GM19239 (cell line): Measurements from ENCODE around the gene OIT3.

Experiments
- DNase-seq: peaks from one replicate; pipeline ENCODE4 v3.0.0; 2011; ENCODE audit warnings: low spot score; ENCODE audit not compliant: insufficient read length
- FAIRE-seq: peaks from 2 replicates; lab custom pipeline; 2011; peaks lifted over from hg19 to GRCh38; lab: Jason Lieb, UNC

OIT3 gene

DNA sequence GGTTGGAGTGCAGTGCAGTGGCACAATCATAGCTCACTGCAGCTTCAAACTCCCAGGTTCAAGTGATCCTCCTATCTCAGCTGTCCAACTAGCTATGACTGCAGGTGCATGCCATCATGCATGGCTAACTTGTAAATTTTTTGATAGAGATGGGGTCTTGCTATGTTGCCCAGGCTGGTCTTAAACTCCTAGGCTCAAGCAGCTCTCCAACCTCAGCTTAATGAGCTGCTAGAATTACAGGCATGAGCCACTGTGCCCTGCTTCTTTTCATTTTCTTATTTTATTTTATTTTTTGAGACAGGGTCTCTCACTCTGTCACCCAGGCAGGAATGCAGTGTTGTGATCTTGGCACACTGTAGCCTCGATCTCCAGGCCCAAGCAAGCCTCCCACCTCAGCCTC lies 53.4 kb downstream of the OIT3 start:
- FAIRE-seq (no peak), DNase-seq (no peak)

DNA sequence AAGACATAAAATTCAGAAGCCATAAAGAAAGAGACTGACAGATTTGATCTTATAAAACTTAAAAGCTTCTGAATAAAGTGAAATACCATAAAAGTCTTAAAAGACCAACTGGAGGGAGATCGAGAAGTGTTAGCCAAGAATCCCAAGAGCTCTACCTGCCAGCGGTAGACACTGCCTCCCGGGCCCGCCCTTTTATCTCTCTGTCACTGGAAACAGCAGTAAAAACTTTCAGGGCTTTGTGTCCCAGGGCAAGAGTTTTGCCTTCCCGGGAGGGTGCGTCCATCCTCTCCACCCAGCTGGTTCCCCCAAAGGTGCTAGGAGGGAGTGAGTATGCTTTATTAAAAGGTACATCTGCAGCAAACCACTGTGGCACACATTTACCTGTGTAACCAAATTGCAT lies 55.2 kb downstream of the OIT3 start:
- DNase-seq (no peak), FAIRE-seq (no peak)

DNA sequence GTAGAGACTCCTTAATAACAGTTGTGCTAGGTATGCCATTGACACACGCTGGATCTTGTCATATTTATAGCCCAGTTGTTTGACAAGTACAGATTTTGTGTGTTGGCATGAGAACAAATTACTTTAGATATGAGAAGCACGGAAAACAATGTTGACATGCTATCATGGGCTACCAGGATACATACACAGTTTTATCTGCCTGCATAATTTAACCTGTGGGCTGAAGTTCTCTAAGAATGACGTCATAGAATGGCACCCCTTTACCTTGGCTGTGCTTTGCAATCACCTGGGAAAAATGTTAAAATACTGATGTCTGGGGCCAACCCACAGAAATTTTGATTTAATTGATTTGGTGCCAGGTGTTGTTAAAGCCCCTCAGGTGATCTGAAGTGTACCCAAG lies 58.2 kb downstream of the OIT3 start:
- no peak for FAIRE-seq
- no peak for DNase-seq

DNA sequence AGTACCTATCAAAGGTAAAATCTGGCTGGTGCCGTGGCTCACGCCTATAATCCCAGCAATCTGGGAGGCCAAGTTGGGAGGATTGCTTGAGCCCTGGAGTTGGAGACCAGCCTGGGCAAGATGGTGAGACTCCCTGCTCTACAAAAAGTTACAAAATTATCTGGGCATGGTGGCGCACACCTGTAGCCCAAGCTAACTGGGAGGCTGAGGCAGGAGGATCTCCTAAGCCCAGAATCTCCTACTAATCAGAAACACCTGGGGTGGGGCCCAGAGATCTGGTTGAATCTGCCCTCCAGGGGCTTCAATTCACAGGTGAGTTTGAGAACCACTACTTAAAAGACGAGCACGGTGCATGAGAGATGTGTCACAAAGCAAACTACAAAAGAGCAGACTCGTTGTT lies 58.6 kb downstream of the OIT3 start:
- DNase-seq (no peak), FAIRE-seq (no peak)

DNA sequence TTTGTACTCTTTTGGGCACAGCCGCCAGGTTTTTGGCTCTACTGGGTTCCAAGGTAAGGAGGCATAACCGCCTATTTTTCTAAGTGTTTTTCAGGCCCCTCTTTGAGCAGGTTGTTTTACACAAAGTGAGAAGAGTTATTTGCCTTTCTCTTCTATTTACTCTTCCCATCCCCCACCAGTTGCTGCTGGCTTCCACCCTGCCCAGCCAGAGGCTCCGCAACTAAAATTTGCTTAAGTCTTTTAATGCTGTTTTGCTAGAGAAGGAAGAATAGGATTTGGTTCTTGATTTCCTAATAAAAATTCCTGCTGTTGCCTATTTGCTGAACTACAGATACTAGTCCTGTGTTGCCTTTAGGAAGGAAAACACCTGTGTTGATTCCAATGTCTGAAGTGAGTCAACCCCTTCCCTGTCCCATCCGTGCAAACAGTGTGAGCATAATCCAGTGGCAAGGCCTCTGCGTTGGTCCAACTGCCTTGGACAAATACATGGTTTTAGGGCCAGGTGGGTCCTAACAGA lies 59.2 kb downstream of the OIT3 start:
- FAIRE-seq, result no peak
- DNase-seq, result no peak

DNA sequence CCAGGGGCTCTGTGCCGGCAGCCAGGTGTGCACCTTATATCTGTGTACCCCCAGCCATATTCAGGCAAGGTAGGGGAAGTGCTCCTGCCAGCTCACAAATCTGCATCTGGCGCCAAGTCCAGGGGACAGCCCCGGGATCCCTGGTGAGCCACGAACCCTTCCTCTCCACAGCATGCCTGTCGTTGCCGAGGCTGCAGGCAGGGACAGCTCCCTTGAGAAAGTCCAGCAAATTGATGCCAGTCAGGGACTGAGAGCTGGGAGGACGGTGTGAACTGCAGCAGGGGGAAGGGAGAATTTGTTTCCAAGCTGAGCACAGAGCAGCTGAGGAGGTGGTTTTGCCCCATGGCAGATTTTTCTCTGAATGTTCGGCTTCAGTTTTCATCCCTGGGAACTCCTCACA lies 60.1 kb downstream of the OIT3 start:
- FAIRE-seq (no peak), DNase-seq (no peak)

DNA sequence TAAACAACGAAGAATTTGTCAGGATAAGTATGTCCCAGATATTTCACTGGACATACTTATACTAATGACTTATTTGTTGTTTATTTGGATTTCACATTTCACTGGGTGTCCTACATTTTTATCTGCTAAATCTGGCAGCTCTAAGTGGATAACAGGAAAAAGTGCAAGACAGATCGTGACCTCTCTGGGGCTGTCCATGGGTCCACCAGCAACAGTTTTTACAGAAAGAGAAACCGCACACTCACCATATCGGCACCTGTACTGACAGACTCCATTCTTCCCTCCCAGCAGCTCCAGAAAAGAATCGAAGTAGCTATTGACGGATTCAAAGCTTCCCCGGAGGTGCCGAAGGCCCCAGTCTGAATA lies 60.7 kb downstream of the OIT3 start:
- FAIRE-seq (no peak), DNase-seq (no peak)

DNA sequence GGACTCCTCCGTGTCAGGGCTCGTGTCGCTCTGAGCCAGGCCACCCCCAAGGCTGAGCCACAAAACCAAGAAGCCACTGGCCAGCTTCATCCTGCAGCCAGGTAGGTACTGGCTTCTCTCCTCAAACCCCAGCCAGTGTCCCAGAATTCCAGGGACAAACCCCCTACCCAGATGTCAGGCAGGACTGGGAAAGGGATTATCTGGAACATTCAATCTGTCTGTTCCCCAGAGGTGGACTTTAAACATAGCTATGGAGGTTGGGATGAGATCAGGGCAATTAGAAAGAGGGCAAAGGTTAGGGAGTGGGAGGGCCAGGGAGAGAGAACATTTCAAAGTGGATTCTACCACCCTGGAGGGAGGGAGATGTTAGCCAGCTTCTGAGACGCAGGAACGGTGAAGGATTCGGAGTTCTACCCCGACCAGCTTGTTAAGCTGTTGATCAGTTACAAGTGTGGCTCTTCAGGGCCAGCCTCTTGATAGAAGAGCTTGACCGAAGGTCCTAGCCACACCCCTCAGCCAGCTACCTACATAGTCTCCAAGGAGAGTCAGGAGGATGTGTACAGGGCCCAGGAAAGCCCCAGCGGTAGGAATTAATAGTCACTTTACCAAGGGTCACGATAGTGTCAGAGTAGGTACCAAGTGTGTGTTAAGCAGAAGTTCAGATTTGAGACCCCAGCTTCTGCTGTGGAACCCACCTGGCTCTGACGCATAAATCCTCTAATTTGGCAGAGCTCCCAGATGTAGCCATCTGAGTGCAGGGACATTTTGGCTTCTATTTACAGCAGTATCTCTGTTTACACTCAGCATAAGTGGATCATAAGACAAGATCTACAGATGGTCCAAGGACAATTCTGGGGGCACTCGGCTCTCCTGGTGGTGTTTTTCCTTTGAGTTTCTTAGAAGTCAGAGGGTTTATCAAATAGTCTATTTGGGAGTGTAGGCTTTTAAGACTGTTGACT lies 61.3 kb downstream of the OIT3 start, which contains the start of gene PLA2G12B:
TSS of gene PLA2G12B (minus strand) at position 211 of the 959 bp plus-strand sequence. CDS start at position 90, 121 bp downstream.
- no peak for FAIRE-seq
- DNase-seq, result no peak

DNA sequence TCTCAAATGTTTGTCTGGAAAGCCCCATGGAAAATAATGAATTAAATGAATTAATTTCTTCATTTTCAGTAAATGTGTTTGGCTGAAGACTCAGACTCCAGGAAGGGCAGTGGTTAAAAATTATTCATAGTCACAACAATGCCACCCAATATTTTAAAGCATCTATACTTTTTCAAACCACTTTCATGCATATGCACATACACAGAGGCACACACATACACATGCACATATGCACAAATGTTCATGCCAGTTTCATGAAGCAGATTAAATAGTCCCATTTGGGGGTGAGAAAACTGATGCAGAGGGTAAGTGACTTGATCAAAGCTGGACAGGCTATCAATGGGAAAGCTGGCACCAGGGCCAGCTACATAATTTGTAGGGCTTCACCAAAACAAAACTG lies 62.5 kb downstream of the OIT3 start:
- FAIRE-seq (no peak), DNase-seq (no peak)

DNA sequence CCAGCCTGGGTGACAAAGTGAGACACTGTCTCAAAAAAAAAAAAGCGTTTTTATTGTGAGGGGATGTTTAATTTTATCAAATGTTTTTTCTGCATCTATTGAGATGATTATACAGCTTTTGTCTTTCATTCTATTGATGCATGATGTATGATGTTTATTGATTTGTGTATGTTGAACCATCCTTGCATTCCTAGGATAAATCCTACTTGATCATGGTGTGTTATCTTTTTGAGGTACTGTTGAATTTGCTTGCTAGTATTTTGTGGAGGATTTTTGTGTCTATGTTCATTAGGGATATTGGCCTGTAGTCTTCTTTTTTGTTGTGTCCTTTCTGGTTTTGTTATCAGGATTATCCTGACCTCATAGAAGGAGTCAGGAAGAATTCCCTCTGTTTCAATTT lies 83.3 kb downstream of the OIT3 start:
- no peak for DNase-seq
- FAIRE-seq, result peak; percentile 63

DNA sequence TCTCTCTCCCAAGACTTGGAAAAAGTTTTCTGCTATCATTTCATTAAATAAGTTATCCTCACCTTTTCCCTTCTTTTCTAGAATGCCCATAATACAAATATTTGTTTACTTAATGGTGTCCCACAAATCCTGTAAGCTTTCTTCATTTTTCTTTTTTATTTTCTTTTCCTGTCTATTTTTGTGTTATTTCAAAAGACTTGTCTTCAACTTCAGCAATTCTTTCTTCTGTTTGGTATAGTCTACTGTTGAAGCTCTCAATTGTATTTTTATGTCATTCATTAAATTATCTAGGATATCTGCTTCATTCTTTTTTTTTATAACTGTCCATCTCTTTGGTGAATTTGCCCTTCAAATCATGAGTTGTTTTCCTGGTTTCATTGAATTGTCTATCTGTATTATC lies 86.2 kb downstream of the OIT3 start:
- FAIRE-seq (no peak), DNase-seq (no peak)

DNA sequence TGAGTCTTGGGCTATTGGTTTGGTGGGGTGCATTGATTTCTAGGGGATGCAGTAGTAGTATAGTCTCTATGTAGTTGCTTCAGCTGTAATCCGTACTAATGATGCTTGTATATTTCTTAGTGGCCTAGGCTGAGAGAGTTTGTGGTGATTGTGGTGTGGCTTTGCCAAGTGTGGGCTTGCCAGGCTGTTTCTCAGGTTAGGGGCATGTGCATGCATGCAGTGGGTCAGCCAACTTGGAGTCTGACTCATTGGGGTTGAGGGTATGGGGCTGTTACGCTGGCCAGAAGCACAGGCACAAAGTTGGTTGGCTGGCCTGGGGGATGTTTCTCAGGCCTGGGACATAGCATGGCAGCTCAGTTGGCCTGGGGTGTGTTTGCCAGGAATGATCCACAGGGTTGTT lies 86.8 kb downstream of the OIT3 start:
- FAIRE-seq (no peak), DNase-seq (no peak)

DNA sequence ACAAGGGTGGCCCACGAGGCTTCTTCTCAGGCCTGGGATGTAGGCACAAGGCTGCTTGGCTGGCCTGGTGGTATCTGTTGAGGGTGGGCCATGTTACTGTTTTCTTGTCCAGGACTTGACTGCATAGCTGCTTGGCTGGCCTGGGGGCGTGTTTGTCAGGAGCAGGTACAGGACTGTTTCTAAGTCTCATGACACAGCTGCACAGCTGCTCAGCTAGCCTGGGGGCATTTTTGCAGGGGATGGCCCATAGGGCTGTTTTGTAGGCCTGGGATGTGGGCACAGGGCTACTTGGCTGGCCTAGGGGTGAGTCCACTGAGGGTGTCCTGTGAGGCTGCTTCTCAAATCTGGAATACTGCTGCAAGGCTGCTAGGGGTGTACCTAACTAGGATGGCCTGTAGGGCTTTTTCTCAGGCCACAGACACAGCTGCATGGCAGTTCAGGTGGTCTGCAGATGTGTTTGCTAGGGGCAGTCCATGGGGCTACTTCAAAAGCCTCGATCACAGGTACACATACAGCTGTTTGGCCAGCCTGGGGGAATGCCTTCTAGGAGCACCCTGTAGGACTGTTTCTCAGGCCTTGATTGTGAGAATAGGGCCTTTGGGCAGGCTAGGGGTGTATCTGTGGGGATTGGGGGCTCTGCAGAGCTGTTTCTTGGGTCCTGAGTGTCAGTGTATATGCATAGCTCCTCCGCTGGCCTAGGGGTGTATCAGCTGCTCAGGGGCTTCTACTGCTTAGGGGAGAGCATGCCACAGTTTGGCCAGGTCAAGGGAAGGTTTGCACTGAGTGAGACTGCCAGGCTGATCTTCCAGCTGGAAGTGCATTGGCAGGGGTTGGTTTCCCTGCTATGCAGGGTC lies 87.7 kb downstream of the OIT3 start:
- FAIRE-seq (no peak), DNase-seq (no peak)

DNA sequence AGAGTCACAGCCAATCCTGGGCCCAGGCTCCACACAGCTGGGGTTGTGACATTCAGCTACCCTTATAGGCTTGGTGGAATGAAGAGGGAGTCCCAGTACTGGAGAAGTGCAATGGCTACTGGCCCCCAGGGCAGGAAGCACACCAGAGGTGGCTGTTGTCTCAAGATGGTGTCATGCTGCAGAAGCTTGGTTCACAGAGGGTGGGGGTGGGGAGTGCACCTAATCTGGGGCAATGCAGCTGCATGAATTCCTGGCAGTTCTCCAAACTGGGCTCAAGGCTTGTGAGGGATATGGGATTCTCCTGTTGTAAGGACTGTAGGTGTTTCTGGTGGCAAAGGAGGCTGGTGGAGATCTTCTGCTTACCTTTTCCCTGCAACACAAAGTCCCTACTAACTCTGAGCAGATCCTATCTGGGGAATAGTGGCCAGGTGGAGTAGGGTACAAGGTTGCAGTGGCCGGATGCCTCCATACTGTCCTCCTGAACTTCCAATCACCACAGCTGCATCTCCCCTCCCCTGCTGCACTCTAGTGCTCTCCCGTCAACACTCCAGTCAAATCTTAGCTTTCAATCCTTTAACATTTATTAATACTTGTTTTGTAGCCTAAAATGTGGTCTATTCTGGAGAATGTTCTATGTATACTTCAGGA lies 88.5 kb downstream of the OIT3 start:
- DNase-seq, result no peak
- FAIRE-seq, result no peak
